Stimulated activated CD4-positive, alpha-beta T cell treated with anti-CD3 and anti-CD28 coated beads, TNF-alpha, amount 100 ng/mL, for 4 hours (primary cell): ENCODE data around the gene MFAP2.

Experiments used
- DNase-seq, 3 experiments: peaks; one replicate each; pipeline ENCODE4 v3.0.0-alpha.2; 2020; ENCODE audit warnings: low read depth in 3 of 3

The MFAP2 gene, protein sequence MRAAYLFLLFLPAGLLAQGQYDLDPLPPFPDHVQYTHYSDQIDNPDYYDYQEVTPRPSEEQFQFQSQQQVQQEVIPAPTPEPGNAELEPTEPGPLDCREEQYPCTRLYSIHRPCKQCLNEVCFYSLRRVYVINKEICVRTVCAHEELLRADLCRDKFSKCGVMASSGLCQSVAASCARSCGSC

DNA sequence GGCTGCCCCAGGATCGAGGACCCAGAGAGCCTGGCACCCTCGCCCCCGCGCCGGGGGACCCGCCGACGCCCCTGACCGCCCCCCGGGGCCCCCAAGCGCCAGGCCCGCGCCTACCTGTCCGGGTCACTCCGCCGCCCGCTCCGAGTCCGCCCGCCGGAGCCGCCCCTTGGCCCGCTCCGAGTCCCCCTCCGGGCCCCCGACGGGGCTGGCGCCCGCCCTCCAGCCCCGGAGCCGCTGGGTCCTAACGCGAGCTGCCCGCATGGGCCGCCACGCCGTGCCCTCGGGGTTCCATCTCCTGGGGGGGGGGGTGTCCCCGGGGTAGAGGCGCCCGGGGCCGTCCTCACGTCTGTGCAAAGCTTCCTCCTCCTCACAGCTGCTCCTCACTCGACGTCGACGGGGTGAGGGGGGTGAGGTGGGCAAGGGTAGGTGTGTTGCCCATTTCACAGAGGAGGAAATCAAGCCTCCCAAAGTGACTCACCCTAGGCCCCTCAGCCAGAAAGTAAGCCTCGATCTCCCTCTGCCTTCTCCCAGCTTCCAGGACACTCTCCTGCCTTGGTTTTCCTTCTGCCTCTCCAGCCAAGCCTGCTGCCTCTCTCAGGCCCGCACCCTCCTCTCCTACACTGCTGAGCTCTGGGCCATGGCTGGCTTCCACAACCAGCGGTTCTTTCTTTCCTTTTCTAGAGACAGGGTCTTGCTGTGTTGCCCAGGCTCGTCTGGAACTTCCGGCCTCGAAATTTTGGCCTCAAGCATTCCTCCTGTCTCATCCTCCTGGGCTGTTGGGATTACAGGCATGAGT is at the start of gene MFAP2:
TSS of gene MFAP2 (minus strand) at position 148 of the 796 bp plus-strand sequence. CDS start 2,347 bp downstream, outside the sequence.
- no peak for DNase-seq

DNA sequence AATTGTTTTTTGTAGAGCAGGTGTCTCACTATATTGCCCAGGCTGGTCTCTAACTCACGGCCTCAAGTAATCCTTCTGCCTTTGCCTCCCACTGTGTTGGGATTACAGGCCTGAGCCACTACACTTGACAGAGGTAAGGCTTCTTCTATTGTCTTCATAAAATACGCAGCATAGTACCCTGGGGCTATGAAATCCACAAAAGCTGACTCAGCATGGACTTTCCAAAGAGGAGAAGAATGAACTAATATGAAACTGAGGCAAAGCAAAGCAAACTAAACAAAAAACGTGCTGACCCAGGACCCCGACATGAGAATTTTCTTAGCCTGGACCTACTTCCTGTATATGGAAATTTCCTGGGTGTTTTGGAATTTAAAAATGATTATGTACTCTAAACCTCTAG is 49.8 kb upstream of the MFAP2 start:
- DNase-seq, result no peak

DNA sequence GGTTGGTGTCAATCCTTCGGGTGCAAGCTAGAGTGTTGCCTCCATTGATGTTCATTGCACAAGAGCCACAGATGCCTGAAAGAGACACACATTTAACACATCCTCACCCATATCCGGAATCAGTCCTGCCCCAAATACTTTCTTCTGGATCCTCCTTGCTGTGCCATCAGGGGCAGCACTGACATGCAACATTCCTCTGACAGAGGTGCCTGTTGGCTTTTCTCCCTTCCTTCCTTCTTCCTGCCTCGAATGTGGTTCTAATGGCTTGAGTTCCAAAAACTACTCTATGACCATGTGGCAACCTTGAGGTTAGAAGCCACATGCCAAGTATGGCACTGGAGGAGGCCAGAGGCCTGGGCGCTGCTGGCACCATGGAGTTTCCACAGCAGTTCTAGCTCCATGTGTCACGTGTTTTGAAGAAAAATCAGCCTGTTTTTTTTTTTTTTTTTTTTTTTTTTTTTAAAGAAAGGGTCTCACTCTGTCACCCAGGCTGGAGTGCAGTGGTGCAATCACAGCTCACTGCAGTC is 48.3 kb upstream of the MFAP2 start:
- no peak for DNase-seq

GRCh38 chr1:17027900-17028299 is 47.5 kb upstream of the MFAP2 start:
- DNase-seq, result no peak

DNA sequence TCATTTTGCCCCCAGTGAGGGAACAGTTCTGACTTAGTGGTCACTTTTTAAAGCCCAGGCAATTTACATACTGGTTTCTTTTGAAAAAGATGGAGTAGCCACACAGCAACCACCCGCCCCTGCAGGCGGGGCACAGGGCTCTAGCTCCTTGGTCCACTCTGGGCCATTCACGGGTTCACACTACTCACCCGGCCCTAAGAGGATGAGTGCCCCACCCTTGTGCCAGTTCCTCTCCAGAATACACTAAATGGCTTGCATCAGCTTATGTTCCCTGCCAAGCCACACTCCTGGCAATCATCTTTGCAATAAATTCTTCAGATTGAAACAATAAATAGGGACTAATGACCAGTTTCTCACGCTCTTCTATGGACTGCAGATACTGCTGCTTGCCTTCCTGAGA is 47.0 kb upstream of the MFAP2 start:
- no peak for DNase-seq

DNA sequence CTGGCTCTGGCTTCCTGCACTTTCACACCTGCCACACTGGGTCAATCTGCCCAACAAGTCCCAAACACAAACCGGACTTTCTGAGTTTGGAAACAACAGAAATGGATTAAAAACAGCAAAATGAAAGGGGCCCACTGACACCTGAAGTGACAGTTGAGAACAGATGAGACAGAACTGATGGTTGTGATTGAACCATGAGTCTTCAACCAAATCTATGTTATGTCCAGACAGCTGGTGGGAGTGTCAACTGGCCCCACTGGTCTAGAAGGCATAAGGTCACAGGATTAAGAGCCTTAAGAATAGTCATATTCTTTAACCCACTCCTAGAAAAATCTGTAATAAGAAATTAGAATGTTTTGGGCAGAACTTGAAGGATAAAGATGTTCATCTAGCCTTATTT is 44.3 kb upstream of the MFAP2 start:
- DNase-seq, result no peak

GRCh38 chr1:17023573-17023972 is 43.2 kb upstream of the MFAP2 start:
- DNase-seq, result no peak

DNA sequence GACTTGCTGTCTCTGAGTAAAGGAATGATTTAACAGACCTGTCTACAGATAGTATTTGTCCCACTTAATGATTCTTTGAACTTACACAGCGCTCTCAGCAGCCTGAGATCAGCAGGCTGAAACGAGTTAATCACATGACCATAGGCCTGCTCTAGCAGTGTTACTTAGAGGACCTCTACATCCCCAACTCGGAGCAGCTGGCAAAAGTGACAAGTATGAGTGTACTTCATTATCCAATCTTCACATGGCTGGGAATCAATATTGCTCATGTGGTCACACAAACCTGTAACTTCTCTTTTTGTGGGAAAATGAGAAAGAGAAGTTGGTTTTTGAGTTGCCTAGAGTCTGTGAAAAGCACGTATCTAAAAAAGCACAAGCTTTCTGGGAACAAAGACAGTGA is 42.7 kb upstream of the MFAP2 start:
- DNase-seq, result no peak

GRCh38 chr1:17021896-17022295 is 41.5 kb upstream of the MFAP2 start:
- DNase-seq, result no peak

DNA sequence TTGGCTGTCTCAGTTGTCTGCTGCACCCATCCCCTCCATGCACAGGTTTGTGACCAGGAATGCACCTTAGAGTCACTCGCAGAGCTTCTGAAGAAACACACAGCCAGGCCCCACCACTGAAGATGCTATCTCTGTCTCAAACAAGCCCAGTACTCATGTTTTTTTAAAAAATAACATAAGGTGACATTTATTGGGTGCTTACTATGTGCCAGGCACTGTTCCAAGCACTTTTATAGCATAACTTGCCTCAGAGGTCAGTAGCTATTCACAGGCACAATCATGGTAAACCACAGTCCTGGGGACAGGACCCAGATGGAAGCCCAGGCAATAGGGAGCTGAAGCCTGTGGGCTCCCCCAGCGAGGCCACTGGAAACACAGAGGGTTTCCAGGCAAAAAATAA is 40.1 kb upstream of the MFAP2 start:
- no peak for DNase-seq

- no peak for DNase-seq
Measured at GRCh38 chr1:17018849-17019248, 38.4 kb upstream of the MFAP2 start.

DNA sequence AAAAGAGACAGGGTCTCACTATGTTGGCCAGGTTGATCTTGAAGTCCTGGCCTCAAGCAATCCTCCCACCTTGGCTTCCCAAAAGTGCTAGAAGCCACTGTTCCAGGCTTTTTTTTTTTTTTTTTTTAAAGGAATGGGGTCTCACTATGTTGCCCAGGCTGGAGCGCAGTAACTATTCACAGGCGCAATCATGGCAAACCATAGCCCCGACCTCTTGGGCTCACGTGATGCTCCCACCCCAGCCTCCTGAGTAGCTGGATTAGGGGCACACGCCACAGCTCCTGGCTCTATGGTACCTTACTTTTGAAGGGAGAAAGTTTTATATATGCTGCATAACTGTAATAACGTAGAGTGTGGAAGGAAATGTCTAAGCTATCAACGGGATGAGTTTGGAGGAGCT is 37.0 kb upstream of the MFAP2 start:
- DNase-seq, result no peak

DNA sequence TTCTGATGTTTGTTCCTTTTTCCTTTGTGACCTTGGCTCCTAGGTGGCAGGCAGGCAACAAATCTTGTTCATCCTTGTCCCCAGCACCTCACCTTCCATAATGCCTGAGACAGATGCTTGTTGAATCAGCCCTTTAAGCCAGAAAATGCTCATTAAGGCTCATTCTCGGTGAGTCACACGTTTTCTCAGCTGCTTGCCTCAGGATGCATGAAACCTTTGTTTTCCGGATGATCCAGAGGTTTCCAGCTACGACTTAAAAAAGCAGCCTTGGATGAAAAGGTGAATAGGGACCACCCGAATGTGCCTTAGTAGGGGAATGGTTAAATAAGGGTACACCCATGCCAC is 35.9 kb upstream of the MFAP2 start:
- no peak for DNase-seq

DNA sequence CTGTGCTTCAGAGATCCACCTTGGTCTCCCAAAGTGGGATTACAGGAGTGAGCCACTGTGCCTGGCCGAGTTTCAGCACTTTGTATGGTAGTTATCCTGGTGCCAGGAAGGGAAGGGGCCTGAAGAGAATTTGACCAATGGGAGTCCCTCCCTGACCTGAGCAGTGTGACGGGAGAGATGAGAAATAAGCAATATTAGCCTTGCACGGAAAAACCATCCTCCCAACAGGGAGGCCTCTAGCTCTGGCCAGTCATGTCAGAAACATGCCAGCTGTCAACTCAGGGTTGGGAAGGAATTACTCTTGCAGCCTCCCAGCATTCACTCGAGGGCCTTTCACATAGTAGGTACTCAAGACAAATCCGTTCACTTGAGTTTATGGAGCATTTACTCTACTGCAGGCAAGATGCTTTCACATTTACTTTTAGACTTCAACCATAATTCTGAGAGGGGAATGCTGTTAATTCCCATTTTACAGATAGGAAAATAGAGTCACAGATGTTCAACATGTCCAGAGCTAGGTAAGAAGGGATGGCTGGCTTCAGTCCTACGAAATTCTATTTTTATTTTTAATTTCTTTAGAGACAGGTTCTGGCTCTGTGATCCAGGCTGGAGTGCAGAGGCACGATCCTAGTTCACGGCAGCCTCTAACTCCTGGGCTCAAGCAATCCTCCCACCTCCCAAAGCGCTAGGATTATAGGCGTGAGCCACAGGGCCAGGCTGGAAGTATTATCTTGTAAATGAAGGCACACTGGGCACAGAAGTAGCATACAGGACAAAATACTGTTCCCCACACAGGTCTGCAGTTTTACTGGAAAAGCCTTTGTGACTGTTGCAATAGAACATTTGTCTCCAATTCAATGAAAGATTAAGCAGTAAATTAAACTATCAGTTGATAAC is 34.5 kb upstream of the MFAP2 start:
- DNase-seq, result no peak

GRCh38 chr1:17013491-17014320 is 33.3 kb upstream of the MFAP2 start:
- no peak for DNase-seq

- no peak for DNase-seq
Measured at GRCh38 chr1:17012775-17013490, 32.5 kb upstream of the MFAP2 start.

DNA sequence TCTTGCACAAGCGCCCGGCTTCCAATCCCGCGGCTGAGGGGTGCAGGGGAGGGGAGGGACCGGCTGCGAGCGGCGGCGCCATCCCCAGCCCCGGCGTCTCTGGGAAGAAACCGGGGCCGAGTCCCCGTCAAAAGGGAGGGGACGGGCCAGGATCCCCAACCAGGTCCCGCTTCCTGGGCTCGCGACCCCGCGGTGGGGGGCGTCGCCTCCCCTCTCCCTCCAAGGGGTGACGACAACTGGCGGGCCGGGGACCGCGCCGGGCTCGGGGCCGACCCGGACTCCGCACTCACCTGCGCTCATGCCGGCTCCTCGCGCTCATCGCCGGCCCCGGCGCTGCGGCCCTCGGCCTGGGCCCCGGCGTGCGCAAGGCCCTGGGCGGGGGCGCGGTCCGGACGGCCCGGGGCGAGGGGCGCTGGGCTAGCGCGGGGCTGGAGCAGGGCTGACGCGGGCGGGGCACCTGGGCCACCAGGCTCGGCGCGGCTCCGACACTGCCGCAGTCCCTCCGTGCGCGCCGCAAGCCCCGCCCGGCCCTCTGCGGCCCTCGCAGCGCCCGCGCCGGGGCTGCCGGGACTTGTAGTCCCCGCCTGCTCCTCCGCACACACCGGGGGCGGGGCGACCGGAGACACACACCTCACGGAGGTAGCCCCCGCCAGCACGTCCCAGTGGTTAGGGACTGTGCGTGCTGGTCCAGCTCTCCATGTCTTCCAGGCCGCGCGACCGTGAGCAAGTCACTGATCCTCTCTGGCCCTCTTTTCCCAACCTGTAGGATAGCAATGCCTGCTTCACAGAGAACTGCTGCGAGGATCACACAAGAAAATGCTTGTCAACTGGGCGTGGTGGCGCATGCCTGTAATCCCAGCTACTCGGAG is 31.3 kb upstream of the MFAP2 start, which contains the start of gene ATP13A2:
TSS of gene ATP13A2 (minus strand) at position 490 of the 869 bp plus-strand sequence. CDS start at position 300, 190 bp downstream.
- DNase-seq, result peak; percentile 65 to 71 (median 68)

DNA sequence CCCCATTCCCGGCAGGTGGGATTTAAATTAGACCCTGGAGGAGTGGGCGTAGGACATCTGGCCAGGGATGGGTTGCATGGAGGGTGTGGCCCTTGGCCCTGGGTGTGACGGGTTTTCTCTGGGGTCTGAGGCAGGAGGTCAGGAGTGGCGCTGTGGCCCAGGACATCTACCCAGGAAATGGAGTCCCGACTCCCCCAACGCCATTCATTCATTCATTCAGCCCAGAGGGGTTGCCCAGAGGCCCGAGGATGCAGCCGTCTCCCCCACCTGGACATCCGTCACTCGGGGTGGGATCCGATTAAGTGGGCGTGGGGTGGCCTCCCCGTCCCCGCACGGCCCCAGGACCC is 30.6 kb upstream of the MFAP2 start:
- DNase-seq, result no peak

DNA sequence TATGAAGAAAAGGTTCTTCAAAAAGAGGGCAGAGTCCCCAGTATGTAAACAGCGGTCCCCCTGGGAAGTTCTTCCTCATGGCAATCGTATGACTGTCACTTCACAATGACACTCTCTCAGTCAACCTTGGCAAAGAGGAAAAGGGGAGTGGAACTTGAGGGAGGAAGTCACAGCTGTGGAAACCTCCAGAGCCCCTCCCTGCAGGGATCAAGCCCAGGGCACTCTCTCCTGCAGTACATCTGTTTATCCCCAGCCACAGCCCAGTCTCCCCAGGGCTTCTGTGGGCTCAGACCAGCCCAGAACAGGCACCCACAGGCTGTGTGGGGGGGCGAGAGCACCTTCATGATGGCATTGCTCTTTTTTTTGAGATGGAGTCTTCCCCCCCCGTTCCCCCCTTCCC is 29.3 kb upstream of the MFAP2 start:
- DNase-seq, result no peak
